HepG2 (cell line): ENCODE data around the gene IFNLR1. TPM values are rescaled to one million over a fixed set of nuclear protein-coding genes. Genes with fewer than 3 reads are reported as not detected.

Source experiments
- ATAD3A ChIP-seq: sonication (generic); formaldehyde crosslinking; IDR thresholded peaks from 2 replicates; pipeline ENCODE4 v1.4.0; 2020; ENCODE audit warnings: missing genetic modification reagents
- ATF2 ChIP-seq: sonication (generic); formaldehyde crosslinking; IDR thresholded peaks from 2 replicates; pipeline ENCODE4 v1.4.0; 2020; ENCODE audit warnings: missing genetic modification reagents
- BRD4 ChIP-seq: sonication (generic); formaldehyde crosslinking; IDR thresholded peaks from 2 replicates; pipeline ENCODE4 v1.4.0; 2020; ENCODE audit warnings: missing genetic modification reagents
- CEBPG ChIP-seq: IDR thresholded peaks from 2 replicates; pipeline ENCODE4 v1.6.1; 2016
- ELF3 ChIP-seq: IDR thresholded peaks from 2 replicates; pipeline ENCODE4 v1.6.1; 2016; ENCODE audit warnings: missing genetic modification reagents, missing compliant biosample characterization
- EP300 ChIP-seq, 3 experiments: sonication (generic) in 1 of 3; formaldehyde crosslinking in 1 of 3; IDR thresholded peaks; 2 replicates each; pipeline versions ENCODE4 v1.5.1 to v1.6.1; 2011 to 2020; ENCODE audit warnings: low read depth in 2 of 3, low read length in 2 of 3, borderline replicate concordance in 1 of 3, improper control_type of control experiment in 1 of 3, mild to moderate bottlenecking in 1 of 3, missing genetic modification reagents in 1 of 3, moderate library complexity in 1 of 3
- HNF1B ChIP-seq: sonication (generic); formaldehyde crosslinking; IDR thresholded peaks from 2 replicates; pipeline ENCODE4 v1.5.1; 2020; ENCODE audit warnings: mild to moderate bottlenecking, moderate library complexity, missing genetic modification reagents
- HNRNPH1 ChIP-seq: fragments of 200-400 bp; formaldehyde crosslinking; optimal IDR thresholded peaks from 2 replicates; pipeline ENCODE3; 2017; ENCODE audit warnings: mild to moderate bottlenecking, low read depth, low read length
- JUN ChIP-seq: sonication (generic); formaldehyde crosslinking; IDR thresholded peaks from 2 replicates; pipeline ENCODE4 v1.4.0; 2020; ENCODE audit warnings: mild to moderate bottlenecking, missing genetic modification reagents
- KAT8 ChIP-seq: IDR thresholded peaks from 2 replicates; pipeline ENCODE4 v1.6.1; 2016; ENCODE audit warnings: missing genetic modification reagents, missing compliant biosample characterization
- MAZ ChIP-seq, 2 experiments: sonication (generic) in 1 of 2; formaldehyde crosslinking in 1 of 2; IDR thresholded peaks; 2 replicates each; pipeline versions ENCODE4 v1.5.0 to v1.6.1; 2012 to 2020; ENCODE audit warnings: low read depth in 2 of 2, mild to moderate bottlenecking in 2 of 2, borderline replicate concordance in 1 of 2, improper control_type of control experiment in 1 of 2, low read length in 1 of 2, missing genetic modification reagents in 1 of 2, moderate library complexity in 1 of 2
- MED1 ChIP-seq: sonication (generic); formaldehyde crosslinking; IDR thresholded peaks from 2 replicates; pipeline ENCODE4 v1.4.0; 2020; ENCODE audit warnings: missing genetic modification reagents
- MXD3 ChIP-seq: IDR thresholded peaks from 2 replicates; pipeline ENCODE4 v1.6.1; 2016; ENCODE audit warnings: mild to moderate bottlenecking, missing biosample characterization, missing genetic modification reagents
- NFIB ChIP-seq: sonication (generic); formaldehyde crosslinking; IDR thresholded peaks from 2 replicates; pipeline ENCODE4 v1.9.0; 2021; ENCODE audit warnings: missing genetic modification reagents, mild to moderate bottlenecking, borderline replicate concordance
- NFIC ChIP-seq: IDR thresholded peaks from 2 replicates; pipeline ENCODE4 v1.6.1; 2012; ENCODE audit warnings: mild to moderate bottlenecking, low read length, inconsistent platforms
- PAX8 ChIP-seq: sonication (generic); formaldehyde crosslinking; IDR thresholded peaks from 2 replicates; pipeline ENCODE4 v1.8.0; 2022; ENCODE audit warnings: mild to moderate bottlenecking, missing genetic modification reagents, borderline replicate concordance
- PPARG ChIP-seq: conservative IDR thresholded peaks from 2 replicates; pipeline ENCODE4 v1.6.1; 2016; ENCODE audit warnings: missing biosample characterization, missing genetic modification reagents
- RBFOX2 ChIP-seq: fragments of 200-400 bp; formaldehyde crosslinking; IDR thresholded peaks from 2 replicates; pipeline ENCODE4 v1.6.1; 2017; ENCODE audit warnings: low read depth, mild to moderate bottlenecking, low read length
- SALL2 ChIP-seq: sonication (generic); formaldehyde crosslinking; IDR thresholded peaks from 2 replicates; pipeline ENCODE4 v1.8.1; 2023; ENCODE audit warnings: mild to moderate bottlenecking, missing genetic modification reagents, inconsistent platforms
- ZBTB26 ChIP-seq: IDR thresholded peaks from 2 replicates; pipeline ENCODE4 v1.6.1; 2016; ENCODE audit warnings: missing compliant biosample characterization, missing genetic modification reagents, borderline replicate concordance
- ZMAT3 ChIP-seq: sonication (generic); formaldehyde crosslinking; conservative IDR thresholded peaks from 2 replicates; pipeline ENCODE4 v1.7.0; 2021; ENCODE audit warnings: missing genetic modification reagents
- ZMYM2 ChIP-seq: sonication (generic); formaldehyde crosslinking; IDR thresholded peaks from 2 replicates; pipeline ENCODE4 v1.8.0; 2022; ENCODE audit warnings: mild to moderate bottlenecking, missing genetic modification reagents
- ZNF124 ChIP-seq: sonication (generic); formaldehyde crosslinking; IDR thresholded peaks from 2 replicates; pipeline ENCODE4 v1.4.0; 2020; ENCODE audit warnings: missing genetic modification reagents
- ZNF337 ChIP-seq: sonication (generic); formaldehyde crosslinking; IDR thresholded peaks from 2 replicates; pipeline ENCODE4 v1.5.1; 2020; ENCODE audit warnings: missing genetic modification reagents, low read depth, mild to moderate bottlenecking, borderline replicate concordance
- polyA plus RNA-seq, 8 experiments: library from polyadenylated mRNA; depleted of rRNA in 3 of 8; stranded (reverse) in 7 of 8; unstranded in 1 of 8; fragments of >200 nt; fragmentation: Illumina TruSeq in 4 of 8; extraction: Trizol in 4 of 8; gene quantifications; 2 replicates each; pipeline versions ENCODE4 v1.2.1 to v1.2.3, GENCODE V29; 2011 to 2016; ENCODE audit warnings: low read depth in 4 of 8, missing spikeins in 1 of 8, mixed read lengths in 1 of 8; ENCODE audit not compliant: insufficient read depth in 1 of 8
- total RNA-seq, 5 experiments: library from RNA; depleted of rRNA; stranded (reverse); fragments of >200 nt; fragmentation: Illumina TruSeq; extraction: Trizol; gene quantifications; 2 replicates each; pipeline ENCODE4 v1.2.3, GENCODE V29; 2016; ENCODE audit warnings: low read depth in 1 of 5

The IFNLR1 gene
- total and polyA plus RNA-seq, 2 of the 13 experiments (the other 11 are each of a cell fraction or from before 2014, with no cell fraction given): 3.8 to 8.5 TPM

GRCh38 chr1:24119859-24120756 is 67.0 kb downstream of the IFNLR1 start (continued):
- TF ChIP-seq NFIB (CRISPR knock-in tag): 0 out of 2 replicates have a peak, but pooled peaks have one; percentile 25
- 0 out of 2 replicates have a peak, but pooled peaks have one; percentile 43 for TF ChIP-seq NFIC
- TF ChIP-seq RBFOX2: no peak
- TF ChIP-seq PPARG (CRISPR knock-in tag): 0 out of 2 replicates have a peak, but pooled peaks have one; percentile 23
- no peak for TF ChIP-seq MXD3 (CRISPR knock-in tag)
- TF ChIP-seq HNRNPH1: no peak
- TF ChIP-seq ELF3 (CRISPR knock-in tag): peak; percentile 58
- peak in 1 of 2 experiments; percentile 41; a peak in 1 of 4 replicates for TF ChIP-seq EP300 (IDR thresholded peaks at IDR 0.05; ENCODE audit: low read depth in 2 of 2, low read length in 2 of 2)
- peak; percentile 32; the same call in 1 of the 2 replicates for TF ChIP-seq EP300 (CRISPR knock-in tag; IDR thresholded peaks at IDR 0.05; ENCODE audit: borderline replicate concordance)
- TF ChIP-seq ZNF337 (CRISPR knock-in tag): 0 out of 2 replicates have a peak, but pooled peaks have one; percentile 59
- TF ChIP-seq HNF1B: peak; percentile 6; the same call in 1 of the 2 replicates
- peak; percentile 75 for TF ChIP-seq MED1 (CRISPR knock-in tag)
- peak; percentile 93 for TF ChIP-seq ZMYM2
- TF ChIP-seq ZMAT3 (CRISPR knock-in tag): peak; percentile 39
- TF ChIP-seq CEBPG (CRISPR knock-in tag): peak; percentile 79
- TF ChIP-seq KAT8 (CRISPR knock-in tag): peak; percentile 49
- 0 out of 2 replicates have a peak, but pooled peaks have one; percentile 32 for TF ChIP-seq PAX8
- peak; percentile 5; the same call in 1 of the 2 replicates for TF ChIP-seq BRD4 (CRISPR knock-in tag)
- TF ChIP-seq ZNF124 (CRISPR knock-in tag): 0 out of 2 replicates have a peak, but pooled peaks have one; percentile 8
- TF ChIP-seq ATAD3A (CRISPR knock-in tag): 0 out of 2 replicates have a peak, but pooled peaks have one; percentile 38
- peak; percentile 27; the same call in 1 of the 2 replicates for TF ChIP-seq ATF2 (CRISPR knock-in tag)
- peak; percentile 38; the same call in 1 of the 2 replicates for TF ChIP-seq MAZ (IDR thresholded peaks at IDR 0.05; ENCODE audit: borderline replicate concordance, low read depth, low read length)
- peak; percentile 62; the same call in 1 of the 2 replicates for TF ChIP-seq MAZ (CRISPR knock-in tag; IDR thresholded peaks at IDR 0.05; ENCODE audit: low read depth)
- 0 out of 2 replicates have a peak, but pooled peaks have one; percentile 17 for TF ChIP-seq JUN (CRISPR knock-in tag)
- no peak for TF ChIP-seq SALL2 (CRISPR knock-in tag)
- TF ChIP-seq ZBTB26 (CRISPR knock-in tag): peak; percentile 18; the same call in 1 of the 2 replicates
